Measurements from ENCODE around the gene SETD7. TPM values are rescaled to one million over a fixed set of nuclear protein-coding genes. Genes with fewer than 3 reads are reported as not detected.

Gene SETD7
- total RNA-seq, 1 experiment from 2014 or later, result 41.6 TPM

Other genes starting within 250 kb of the SETD7 start
- 5.4 TPM for gene RAB33B, start 102.1 kb downstream of the SETD7 start, total RNA-seq (2021; ENCODE audit: unreplicated experiment)
- 24.3 TPM for gene MGST2, start 109.6 kb upstream of the SETD7 start, total RNA-seq (2021; ENCODE audit: unreplicated experiment)

All from HCT116 (cell line).